ENCODE results near the gene NSUN7.

Gene NSUN7

GRCh38 chr4:40840985-40841571 lies 91.3 kb downstream of the NSUN7 start:
- Mint-ChIP-seq H3K9me3 (no peaks in the 10 kb centered on the region), H3K4me3 (no peak overlapping the region), H3K27ac (no peak overlapping the region), H3K4me1 (ENCODE audit: low read depth) (peaks cover 5% of the 10 kb centered on the region), H3K36me3 (ENCODE audit: low read depth) (no peaks in the 10 kb centered on the region), H3K27me3 (ENCODE audit: low read depth) (peaks cover 4% of the 10 kb centered on the region)

DNA sequence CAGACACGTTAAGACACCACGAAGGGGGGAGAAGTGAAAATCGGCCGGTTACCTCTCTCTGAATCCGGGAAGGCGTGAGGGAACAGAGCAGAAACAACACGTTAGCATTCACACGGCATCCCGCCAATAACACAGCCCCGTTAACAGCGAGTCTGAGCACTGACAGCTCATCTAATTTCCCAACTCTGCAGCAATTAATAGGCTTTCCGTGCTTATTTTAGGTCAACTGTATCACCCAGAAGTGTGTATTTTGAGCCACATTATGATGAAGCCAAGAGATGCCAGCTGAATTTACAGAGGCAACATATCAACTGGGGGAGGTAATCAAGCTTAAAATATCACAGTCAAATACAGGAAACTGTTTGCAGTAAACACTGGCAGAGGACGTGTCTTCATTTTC lies 92.6 kb downstream of the NSUN7 start:
- Mint-ChIP-seq H3K36me3 (ENCODE audit: low read depth) (no peaks in the 10 kb centered on the region), H3K4me3 (no peak overlapping the region), H3K4me1 (ENCODE audit: low read depth) (peaks cover 5% of the 10 kb centered on the region), H3K27ac (no peak overlapping the region), H3K27me3 (ENCODE audit: low read depth) (peaks cover 4% of the 10 kb centered on the region), H3K9me3 (no peaks in the 10 kb centered on the region)

GRCh38 chr4:40842725-40843423 lies 93.1 kb downstream of the NSUN7 start:
- Mint-ChIP-seq H3K4me3 (no peak overlapping the region), H3K9me3 (no peaks in the 10 kb centered on the region), H3K4me1 (ENCODE audit: low read depth) (peaks cover 5% of the 10 kb centered on the region), H3K27me3 (ENCODE audit: low read depth) (peaks cover 5% of the 10 kb centered on the region), H3K36me3 (ENCODE audit: low read depth) (no peaks in the 10 kb centered on the region), H3K27ac (no peak overlapping the region)

GRCh38 chr4:40843696-40844095 lies 93.9 kb downstream of the NSUN7 start:
- H3K27ac Mint-ChIP-seq, result no peak overlapping the region
- peaks cover 5% of the 10 kb centered on the region for H3K4me1 Mint-ChIP-seq (ENCODE audit: low read depth)
- no peaks in the 10 kb centered on the region for H3K9me3 Mint-ChIP-seq
- H3K4me3 Mint-ChIP-seq, result no peak overlapping the region
- H3K36me3 Mint-ChIP-seq (ENCODE audit: low read depth), result no peaks in the 10 kb centered on the region
- H3K27me3 Mint-ChIP-seq (ENCODE audit: low read depth), result peaks cover 14% of the 10 kb centered on the region

DNA sequence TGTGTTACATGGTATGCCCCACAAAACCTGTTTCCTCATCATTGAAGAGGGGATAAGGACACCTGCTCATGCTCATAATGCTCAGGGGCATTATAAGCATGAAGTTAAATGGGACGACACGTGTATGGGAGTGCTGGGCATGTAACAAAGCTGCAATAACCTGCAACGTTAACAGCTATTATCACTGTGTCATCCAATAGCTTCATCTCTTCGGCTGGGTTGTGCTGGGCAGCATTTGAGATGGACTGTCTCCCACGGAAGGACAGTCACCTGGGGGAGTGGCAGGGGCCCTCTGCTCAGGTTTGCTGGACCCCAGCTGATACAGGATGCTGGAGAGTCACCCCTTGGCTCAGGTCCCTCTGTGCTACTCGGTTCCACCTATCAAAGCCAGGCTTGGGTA lies 94.5 kb downstream of the NSUN7 start:
- peaks cover 5% of the 10 kb centered on the region for H3K4me1 Mint-ChIP-seq (ENCODE audit: low read depth)

GRCh38 chr4:40845154-40845835 lies 95.5 kb downstream of the NSUN7 start:
- H3K4me1 Mint-ChIP-seq (ENCODE audit: low read depth), result peaks cover 5% of the 10 kb centered on the region
- H3K4me3 Mint-ChIP-seq, result no peak overlapping the region
- no peaks in the 10 kb centered on the region for H3K9me3 Mint-ChIP-seq
- H3K27me3 Mint-ChIP-seq (ENCODE audit: low read depth), result peaks cover 20% of the 10 kb centered on the region
- no peaks in the 10 kb centered on the region for H3K36me3 Mint-ChIP-seq (ENCODE audit: low read depth)
- H3K27ac Mint-ChIP-seq, result no peak overlapping the region

More for the DNA sequence above, 94.5 kb downstream of the NSUN7 start:
- H3K27ac Mint-ChIP-seq, result no peak overlapping the region
- peaks cover 19% of the 10 kb centered on the region for H3K27me3 Mint-ChIP-seq (ENCODE audit: low read depth)
- H3K9me3 Mint-ChIP-seq, result no peaks in the 10 kb centered on the region
- no peaks in the 10 kb centered on the region for H3K36me3 Mint-ChIP-seq (ENCODE audit: low read depth)
- H3K4me3 Mint-ChIP-seq, result no peak overlapping the region

DNA sequence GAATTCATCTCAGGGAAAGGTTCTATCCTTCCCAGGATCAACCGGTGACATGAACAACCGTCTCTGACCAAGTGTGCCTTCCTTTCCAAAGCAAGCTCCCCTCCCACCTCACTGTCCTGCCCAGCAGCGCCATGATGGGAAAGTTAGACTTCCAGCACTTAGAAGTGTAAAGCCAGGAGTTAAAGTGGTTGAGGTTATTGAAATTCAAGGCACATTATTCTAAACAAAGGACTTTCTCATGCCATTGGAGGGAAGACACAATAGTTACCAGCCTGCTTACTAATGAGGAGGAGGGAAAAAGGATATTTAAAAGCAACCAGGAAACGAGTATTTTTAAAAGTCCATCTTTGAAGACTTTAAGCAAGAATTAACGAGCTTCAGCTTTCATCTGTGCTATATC lies 96.8 kb downstream of the NSUN7 start:
- Mint-ChIP-seq H3K27ac (no peak overlapping the region), H3K27me3 (ENCODE audit: low read depth) (peaks cover 26% of the 10 kb centered on the region), H3K4me3 (no peak overlapping the region), H3K4me1 (ENCODE audit: low read depth) (no peaks in the 10 kb centered on the region), H3K36me3 (ENCODE audit: low read depth) (no peaks in the 10 kb centered on the region), H3K9me3 (no peaks in the 10 kb centered on the region)

DNA sequence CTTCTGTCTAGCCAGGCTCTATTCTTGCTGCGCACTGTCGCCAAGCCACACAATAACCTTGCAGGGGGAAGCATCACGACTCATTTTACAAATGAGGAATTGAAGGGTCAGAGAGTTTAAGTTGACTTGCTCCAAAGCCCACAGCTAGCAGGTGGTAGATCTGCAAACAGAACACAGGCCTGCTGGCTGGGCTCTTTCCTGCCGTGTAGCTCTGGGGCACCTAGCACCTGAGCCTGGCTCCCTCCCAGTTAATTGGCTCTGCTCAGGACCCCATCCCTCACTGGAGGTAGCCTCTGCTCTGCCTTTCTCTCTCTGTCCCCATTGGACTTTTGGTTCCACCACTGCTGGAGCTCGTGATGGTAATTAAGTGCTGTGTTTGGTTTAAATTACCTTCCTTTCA lies 98.5 kb downstream of the NSUN7 start:
- H3K9me3 Mint-ChIP-seq, result no peaks in the 10 kb centered on the region
- no peak overlapping the region for H3K4me3 Mint-ChIP-seq
- H3K36me3 Mint-ChIP-seq (ENCODE audit: low read depth), result no peaks in the 10 kb centered on the region
- no peak overlapping the region for H3K27ac Mint-ChIP-seq
- no peaks in the 10 kb centered on the region for H3K4me1 Mint-ChIP-seq (ENCODE audit: low read depth)
- H3K27me3 Mint-ChIP-seq (ENCODE audit: low read depth), result peaks cover 21% of the 10 kb centered on the region

DNA sequence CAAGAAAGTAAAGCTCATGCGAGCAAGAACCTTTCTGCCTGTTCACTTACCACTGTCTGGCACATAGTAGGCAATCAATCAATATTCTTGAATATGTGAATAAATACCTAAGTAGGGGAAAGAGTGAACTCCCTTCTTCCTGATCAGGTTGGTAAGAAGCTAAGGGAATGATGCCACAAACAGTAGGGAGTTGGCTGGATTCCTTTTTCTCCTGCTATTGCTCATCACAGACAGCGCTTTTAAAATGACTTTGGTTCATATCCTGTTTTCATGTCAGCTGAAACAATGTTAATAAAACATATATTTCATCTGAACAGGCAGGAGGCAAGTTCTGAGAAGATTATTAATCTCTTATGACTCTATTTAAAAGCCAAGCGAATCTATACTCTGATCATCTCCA lies 99.2 kb downstream of the NSUN7 start:
- H3K27ac Mint-ChIP-seq, result no peak overlapping the region
- no peaks in the 10 kb centered on the region for H3K9me3 Mint-ChIP-seq
- no peaks in the 10 kb centered on the region for H3K36me3 Mint-ChIP-seq (ENCODE audit: low read depth)
- H3K4me3 Mint-ChIP-seq, result no peak overlapping the region
- no peaks in the 10 kb centered on the region for H3K4me1 Mint-ChIP-seq (ENCODE audit: low read depth)
- peaks cover 25% of the 10 kb centered on the region for H3K27me3 Mint-ChIP-seq (ENCODE audit: low read depth)

GRCh38 chr4:40850496-40850895 lies 100.7 kb downstream of the NSUN7 start:
- Mint-ChIP-seq H3K4me1 (ENCODE audit: low read depth) (no peaks in the 10 kb centered on the region), H3K36me3 (ENCODE audit: low read depth) (no peaks in the 10 kb centered on the region), H3K27ac (no peak overlapping the region), H3K4me3 (no peak overlapping the region), H3K27me3 (ENCODE audit: low read depth) (peaks cover 36% of the 10 kb centered on the region), H3K9me3 (no peaks in the 10 kb centered on the region)

DNA sequence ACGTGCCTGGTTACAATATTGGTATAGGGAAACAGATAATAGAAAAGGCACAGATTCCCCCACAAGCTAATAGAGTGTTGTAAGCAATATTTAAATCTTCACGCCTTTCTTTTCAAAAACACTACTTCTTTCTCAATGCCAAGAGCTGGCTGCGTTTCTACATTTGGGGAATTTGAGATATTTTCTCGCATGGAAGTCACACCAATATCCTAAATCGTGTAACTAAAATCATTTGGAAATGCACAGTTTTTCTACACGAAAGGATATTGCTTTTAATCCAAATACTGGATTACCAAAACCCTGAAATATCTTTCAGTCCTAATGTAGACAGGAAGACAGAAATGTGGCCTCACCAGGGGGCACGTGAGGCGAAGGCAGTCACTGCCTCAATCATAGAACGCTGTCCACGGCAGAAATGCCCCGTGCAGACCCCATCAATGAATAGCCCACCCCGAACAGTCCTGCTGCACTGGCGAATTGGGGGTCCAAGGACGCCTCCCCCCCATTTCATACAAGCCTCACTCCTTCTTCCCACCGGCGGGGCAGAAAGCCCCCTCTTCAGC lies 106.6 kb downstream of the NSUN7 start:
- H3K27me3 Mint-ChIP-seq (ENCODE audit: low read depth), result peaks cover 59% of the 10 kb centered on the region
- peak overlapping the region; percentile 74 for H3K4me3 Mint-ChIP-seq
- no peak overlapping the region for H3K27ac Mint-ChIP-seq

GRCh38 chr4:40856840-40857362 lies 107.1 kb downstream of the NSUN7 start:
- H3K4me3 Mint-ChIP-seq, result peak overlapping the region; percentile 74
- H3K36me3 Mint-ChIP-seq (ENCODE audit: low read depth), result no peaks in the 10 kb centered on the region
- H3K27me3 Mint-ChIP-seq (ENCODE audit: low read depth), result peaks cover 60% of the 10 kb centered on the region
- H3K9me3 Mint-ChIP-seq, result no peaks in the 10 kb centered on the region
- H3K4me1 Mint-ChIP-seq (ENCODE audit: low read depth), result peaks cover 11% of the 10 kb centered on the region
- no peak overlapping the region for H3K27ac Mint-ChIP-seq

More for the DNA sequence above, 106.6 kb downstream of the NSUN7 start:
- no peaks in the 10 kb centered on the region for H3K9me3 Mint-ChIP-seq
- no peaks in the 10 kb centered on the region for H3K36me3 Mint-ChIP-seq (ENCODE audit: low read depth)
- peaks cover 11% of the 10 kb centered on the region for H3K4me1 Mint-ChIP-seq (ENCODE audit: low read depth)

GRCh38 chr4:40857956-40858355 lies 108.2 kb downstream of the NSUN7 start:
- Mint-ChIP-seq H3K36me3 (ENCODE audit: low read depth) (no peaks in the 10 kb centered on the region), H3K27me3 (ENCODE audit: low read depth) (peaks cover 63% of the 10 kb centered on the region), H3K4me1 (ENCODE audit: low read depth) (peaks cover 11% of the 10 kb centered on the region), H3K4me3 (no peak overlapping the region), H3K27ac (no peak overlapping the region), H3K9me3 (no peaks in the 10 kb centered on the region)

GRCh38 chr4:40858962-40859361 lies 109.2 kb downstream of the NSUN7 start:
- no peak overlapping the region for H3K27ac Mint-ChIP-seq
- H3K4me3 Mint-ChIP-seq, result no peak overlapping the region
- no peaks in the 10 kb centered on the region for H3K36me3 Mint-ChIP-seq (ENCODE audit: low read depth)
- H3K4me1 Mint-ChIP-seq (ENCODE audit: low read depth), result peaks cover 11% of the 10 kb centered on the region
- H3K9me3 Mint-ChIP-seq, result no peaks in the 10 kb centered on the region
- H3K27me3 Mint-ChIP-seq (ENCODE audit: low read depth), result peaks cover 59% of the 10 kb centered on the region
